COLO829 (cell line): Measurements from ENCODE around the gene GNB1L.

ENCODE experiments used
- DNase-seq: peaks from one replicate; pipeline ENCODE4 v3.0.0; 2012; ENCODE audit warnings: low spot score

GNB1L gene

GRCh38 chr22:19775496-19776325 lies 79.0 kb downstream of the GNB1L start:
- DNase-seq, result no peak

DNA sequence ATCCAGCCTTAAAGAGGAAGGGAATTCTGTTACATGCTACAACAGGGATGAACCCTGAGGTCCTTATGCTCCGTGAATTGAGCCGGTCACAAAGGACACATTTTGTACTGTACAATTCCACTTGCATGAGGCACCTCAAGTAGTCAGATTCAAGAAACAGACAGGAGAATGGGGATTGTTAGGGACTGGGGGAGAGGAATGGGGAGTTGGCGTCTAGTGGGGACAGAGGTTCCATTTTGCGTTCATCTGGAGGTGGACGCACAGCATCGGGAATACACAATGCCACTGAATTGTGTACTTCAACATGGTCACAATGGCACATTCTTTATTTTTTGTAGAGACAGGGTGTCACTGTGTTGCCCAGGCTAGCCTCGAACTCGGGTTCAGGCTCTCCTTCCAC lies 80.0 kb downstream of the GNB1L start:
- DNase-seq, result no peak

DNA sequence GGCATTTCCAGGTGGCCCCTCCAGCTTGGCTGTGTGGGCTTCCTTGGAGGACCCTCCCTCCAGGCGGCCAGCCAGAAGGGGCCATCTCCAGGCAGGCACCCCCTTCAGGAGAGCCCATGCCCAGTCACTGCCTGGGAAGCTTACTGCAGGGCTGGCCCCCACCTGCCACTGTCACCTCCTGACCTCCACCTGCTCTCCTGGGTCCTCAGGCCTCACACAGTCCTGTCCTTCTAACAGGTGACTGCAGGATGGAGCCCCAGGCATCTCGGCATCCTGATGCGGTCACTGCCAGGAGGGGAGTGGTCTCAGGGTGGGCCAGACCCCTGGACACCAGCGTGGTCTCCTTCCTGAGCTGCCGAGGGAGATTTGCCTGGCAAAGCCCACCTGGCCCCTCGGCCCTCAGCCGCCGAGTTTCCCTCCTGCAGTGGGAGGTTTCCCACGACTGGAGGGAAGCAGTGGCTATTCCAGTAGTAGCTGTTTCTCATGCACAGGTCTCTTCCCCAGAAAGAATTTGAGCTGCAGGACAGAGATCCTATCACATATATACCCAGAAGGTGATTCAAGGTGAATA lies 81.1 kb downstream of the GNB1L start:
- DNase-seq, result no peak

DNA sequence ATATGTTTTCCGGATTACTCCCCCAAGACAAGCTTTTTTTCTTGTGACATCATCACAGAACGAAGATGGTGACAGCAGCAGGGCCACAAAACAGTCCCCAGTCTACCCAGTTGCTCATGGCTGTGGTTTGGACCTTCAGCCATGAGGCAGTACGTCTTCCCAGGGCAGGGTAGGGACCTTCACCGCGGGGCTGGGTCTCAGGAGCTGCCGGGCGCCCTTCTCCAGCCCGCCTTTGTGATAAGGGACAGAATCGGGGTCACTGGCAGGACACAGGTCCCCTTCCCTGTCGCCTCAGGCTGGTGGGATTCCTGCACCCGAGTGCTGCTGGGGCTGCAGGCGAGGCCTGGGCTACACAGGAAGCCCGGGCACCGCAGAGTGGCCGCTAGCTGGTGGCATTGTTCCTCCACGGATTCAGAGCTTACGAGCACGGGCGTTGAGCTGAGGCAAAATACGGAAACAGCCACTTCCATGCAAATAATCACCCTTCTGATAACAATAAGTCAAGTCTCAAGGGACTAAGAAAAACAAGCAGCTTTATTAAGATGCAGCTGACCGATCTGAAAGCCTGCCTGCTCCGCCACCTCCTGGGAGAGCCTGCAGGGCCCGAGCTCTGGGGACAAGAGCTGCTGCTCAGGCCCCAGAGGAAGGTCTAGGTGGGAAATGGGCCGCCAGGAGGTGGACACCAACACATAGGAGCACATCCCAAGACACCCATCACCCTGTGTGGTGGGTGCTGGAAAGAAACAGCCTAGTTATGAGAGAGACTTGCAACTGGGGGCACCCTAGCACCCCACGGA lies 81.8 kb downstream of the GNB1L start:
- no peak for DNase-seq

GRCh38 chr22:19772422-19772672 lies 82.3 kb downstream of the GNB1L start:
- no peak for DNase-seq

DNA sequence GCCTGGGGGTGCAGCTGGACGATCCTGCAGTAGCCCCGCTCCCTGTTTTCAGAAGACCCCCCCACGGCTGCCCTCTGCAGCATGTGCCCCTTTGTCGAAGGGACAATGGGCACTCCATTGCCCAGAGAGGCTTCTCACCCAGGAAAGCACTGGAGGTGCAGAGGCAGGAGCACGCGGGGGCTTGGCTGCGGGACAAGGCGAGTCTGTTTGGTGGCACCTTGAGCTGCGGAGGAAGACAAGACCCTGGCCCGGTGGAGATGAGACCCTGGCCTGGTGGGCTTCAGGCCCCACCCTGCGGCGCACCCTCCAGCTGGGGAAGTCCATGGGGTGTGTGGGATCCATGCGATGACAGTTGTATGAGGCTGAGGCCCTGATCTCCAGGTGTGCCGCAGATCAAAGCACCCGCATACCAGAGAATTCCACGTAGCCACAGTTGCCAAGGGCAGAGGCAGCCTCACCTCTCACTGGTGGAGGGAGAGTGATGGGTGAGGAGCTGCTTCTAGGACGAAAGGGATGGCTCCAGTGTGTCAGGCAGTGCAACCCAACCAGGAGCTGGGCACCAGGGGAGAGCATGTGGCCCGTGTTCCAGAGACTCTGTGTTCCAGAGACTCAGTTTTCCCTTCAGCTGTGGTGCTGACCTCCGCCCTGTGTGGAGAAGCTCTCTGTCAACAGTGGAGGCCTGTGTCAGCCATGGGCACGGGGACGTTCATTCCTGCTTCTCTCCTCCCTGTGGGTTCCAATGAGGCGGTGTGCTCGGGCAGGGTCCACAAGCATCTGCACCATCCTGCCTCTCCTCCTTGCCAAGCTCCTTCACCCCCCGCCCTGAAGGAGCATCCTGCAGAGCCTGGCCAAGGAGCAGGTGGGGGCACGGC lies 84.1 kb downstream of the GNB1L start:
- DNase-seq, result no peak

GRCh38 chr22:19769393-19769715 lies 85.3 kb downstream of the GNB1L start:
- no peak for DNase-seq

GRCh38 chr22:19767427-19768341 lies 87.0 kb downstream of the GNB1L start:
- DNase-seq, result no peak

DNA sequence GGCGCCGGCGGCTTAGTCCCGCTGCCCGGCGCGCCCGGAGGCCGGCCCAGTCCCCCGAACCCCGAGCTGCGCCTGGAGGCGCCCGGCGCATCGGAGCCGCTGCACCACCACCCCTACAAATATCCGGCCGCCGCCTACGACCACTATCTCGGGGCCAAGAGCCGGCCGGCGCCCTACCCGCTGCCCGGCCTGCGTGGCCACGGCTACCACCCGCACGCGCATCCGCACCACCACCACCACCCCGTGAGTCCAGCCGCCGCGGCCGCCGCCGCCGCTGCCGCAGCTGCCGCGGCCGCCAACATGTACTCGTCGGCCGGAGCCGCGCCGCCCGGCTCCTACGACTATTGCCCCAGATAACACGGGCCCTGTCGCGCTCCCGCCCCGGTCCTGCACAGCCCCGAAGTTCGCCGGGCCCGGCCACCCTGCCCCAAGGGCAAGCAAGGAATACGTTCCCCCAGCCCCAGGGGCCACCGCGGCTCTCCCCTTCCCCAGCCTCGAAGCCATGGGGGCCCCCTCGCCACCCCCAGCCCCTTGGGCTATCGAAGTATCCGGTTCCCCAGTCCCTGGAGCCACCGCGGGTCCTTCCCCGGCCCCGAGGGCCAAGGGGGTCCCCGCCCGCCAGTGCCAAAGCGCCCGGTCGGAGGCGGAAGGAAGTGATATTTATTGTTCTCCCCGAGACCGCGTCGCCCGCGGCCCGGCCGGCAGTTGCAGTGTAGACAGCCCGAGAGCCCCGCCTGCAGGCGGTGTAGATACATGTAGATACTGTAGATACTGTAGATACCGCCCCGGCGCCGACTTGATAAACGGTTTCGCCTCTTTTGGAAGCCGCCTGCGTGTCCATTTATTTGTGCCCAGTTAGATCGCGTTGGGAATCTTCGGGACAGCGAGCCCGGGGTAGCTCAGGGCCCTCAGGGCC lies 87.9 kb downstream of the GNB1L start:
- DNase-seq, result no peak

- DNase-seq, result no peak
Observed at GRCh38 chr22:19766240-19766510, 88.5 kb downstream of the GNB1L start.

DNA sequence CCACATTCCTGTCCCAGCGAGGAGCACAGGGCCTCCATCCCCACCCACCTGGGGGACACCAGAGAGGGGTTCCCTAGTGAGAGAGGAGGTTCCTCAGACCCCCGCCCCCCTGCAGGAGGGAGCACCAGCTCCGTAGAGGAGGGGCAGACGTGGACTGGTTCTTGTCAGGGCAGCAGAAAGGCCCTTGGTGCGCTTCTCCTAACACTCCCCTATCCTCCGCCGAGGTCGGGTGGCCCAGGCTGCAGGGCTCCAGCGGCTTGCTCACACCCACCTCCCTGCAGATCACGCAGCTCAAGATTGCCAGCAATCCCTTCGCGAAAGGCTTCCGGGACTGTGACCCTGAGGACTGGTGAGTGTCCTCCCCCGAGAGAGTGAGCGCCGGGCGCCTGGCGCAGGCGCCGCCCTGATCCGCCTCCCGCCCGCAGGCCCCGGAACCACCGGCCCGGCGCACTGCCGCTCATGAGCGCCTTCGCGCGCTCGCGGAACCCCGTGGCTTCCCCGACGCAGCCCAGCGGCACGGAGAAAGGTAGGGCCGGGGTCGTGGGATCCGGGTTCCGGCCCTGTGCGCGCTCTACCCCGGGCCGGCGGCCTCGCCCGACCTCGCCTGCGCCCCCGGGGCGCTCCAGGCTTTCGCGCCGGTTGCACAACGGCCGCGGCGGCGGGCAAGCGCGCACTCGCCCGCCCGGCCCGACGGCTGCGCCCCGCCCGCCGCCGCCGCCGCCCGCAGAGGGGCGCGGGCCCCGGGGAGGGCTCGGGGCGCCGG lies 89.0 kb downstream of the GNB1L start:
- DNase-seq, result no peak

DNA sequence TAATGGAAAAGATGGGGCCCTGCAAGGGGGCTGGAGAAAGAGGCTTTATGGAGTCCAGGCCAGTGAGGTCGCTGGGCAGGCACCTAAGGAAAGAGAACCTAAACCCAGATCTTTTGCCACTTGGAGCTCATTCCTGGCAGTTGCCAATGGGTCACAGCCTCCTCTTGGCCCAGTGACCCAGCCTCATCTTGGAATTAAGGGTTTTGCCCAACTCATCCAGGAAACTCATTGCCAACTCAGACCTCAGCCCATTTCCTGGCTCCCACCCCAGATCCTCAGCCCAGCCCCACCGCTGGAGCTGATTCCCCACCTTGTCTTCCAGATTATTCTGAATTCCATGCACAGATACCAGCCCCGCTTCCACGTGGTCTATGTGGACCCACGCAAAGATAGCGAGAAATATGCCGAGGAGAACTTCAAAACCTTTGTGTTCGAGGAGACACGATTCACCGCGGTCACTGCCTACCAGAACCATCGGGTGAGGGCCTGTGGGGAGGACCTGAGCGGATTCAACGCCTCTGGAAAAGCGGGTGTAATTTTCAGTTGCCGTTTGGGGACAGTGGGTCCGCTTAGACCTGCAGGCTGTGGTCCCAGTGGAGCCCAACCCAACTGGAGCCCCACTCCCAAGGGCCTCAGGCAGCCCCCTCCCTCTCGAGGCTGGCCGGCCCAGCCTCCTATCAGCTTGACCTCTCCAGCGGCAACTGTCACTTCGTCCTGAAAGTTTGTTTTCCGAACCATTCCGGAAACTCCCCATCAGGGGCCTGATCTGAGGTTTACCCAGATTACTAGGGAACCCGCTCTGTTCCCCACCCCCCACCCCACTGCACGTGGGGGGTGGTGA lies 89.8 kb downstream of the GNB1L start:
- DNase-seq, result no peak

- DNase-seq, result no peak
Observed at GRCh38 chr22:19764299-19764593, 90.4 kb downstream of the GNB1L start.

- no peak for DNase-seq
Observed at GRCh38 chr22:19763458-19764298, 91.0 kb downstream of the GNB1L start.

DNA sequence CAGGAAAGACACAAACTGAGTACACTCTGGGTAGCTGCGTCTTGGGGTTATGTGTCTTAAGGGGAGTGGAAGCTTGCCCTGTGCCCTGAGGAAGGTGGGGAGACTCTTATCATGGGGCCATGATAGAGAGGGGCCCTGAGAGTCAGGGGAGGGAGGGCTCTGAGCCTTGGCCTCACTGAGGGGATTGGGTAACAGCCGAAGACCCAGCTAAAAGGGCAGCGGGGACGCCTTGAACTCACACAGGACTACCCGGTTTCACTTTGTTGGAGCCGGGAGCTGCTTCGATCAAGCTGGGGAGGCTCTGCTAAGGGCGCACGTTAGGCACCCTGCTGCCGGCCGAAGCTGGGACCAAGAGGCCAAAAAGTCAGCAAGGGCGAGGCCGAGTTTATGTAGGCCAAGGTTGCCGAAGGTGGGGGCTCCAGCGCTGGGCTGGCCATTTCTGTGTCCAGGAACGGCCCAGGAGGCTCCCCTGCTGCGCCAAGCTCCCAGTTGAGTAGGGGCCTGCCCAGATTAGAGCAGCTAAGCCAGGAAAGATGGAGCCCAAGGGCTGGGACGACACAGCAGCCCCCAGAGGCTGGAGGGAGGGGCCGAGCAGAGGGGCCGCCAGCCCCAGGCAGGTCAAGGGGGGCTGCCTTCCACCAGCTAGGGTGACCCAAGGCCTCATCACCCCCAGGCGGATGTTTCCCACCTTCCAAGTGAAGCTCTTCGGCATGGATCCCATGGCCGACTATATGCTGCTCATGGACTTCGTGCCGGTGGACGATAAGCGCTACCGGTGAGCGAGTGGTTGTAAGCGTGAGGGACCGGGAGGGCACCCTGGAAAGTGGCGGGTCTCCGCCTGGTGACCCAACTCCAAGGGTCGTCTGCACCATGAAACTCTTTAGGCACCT lies 91.9 kb downstream of the GNB1L start:
- DNase-seq, result no peak

DNA sequence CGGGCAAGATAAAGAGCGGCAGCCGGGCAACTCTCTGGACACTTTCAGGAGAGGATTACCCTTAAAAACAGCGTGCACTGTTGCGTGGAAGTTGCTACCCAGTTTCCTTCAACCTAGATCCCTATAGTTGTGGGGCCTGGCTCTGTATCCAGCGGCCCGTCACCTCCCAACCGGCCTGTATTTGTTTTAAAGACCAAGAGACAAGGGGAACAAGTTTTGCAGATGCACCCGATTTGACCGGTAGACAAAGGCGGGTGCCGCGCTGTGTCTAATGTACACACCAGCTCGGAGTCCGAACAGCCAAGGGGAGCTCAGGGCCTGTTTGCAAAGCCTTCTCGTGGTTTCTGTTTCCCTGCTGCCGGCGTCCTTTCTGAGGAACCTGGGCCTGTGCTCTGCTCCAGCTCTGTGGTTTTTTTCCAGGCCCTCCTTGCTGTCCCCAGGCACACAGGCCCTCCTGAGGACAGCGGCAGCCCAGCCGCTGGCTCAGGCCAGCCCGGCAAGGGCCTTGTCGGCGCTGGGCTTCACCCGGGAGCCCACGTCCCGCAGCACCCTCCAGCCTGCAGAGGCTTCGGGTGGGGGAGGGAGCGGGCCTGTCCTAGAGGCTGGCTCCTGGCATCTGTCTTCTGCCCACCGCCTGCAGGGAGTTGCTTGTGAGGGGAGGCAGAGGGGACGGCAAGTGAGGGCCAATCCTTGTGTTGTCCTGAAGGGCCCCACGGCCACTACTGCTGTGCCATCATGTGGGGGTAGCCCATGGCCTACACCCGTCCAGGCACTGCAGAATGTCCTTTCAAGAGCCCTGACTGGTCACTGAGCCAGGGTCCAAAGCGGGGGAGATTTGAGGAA lies 92.7 kb downstream of the GNB1L start:
- DNase-seq, result no peak
